IPS-NIHi11 (cell line): Measurements from ENCODE around the gene ADAMTS20.

Experiments
- DNase-seq: peaks from one replicate; pipeline ENCODE4 v3.0.0; 2012; ENCODE audit warnings: mixed read lengths, low spot score

ADAMTS20 gene

GRCh38 chr12:43493261-43493797 is 58.7 kb downstream of the ADAMTS20 start:
- DNase-seq, result no peak

- no peak for DNase-seq
Measured at GRCh38 chr12:43482311-43483085, 69.5 kb downstream of the ADAMTS20 start.

- no peak for DNase-seq
Measured at GRCh38 chr12:43480591-43480990, 71.4 kb downstream of the ADAMTS20 start.

GRCh38 chr12:43462741-43463140 is 89.3 kb downstream of the ADAMTS20 start:
- no peak for DNase-seq

GRCh38 chr12:43462080-43462479 is 89.9 kb downstream of the ADAMTS20 start:
- no peak for DNase-seq

GRCh38 chr12:43459285-43459684 is 92.7 kb downstream of the ADAMTS20 start:
- no peak for DNase-seq

GRCh38 chr12:43453761-43454160 is 98.2 kb downstream of the ADAMTS20 start:
- DNase-seq, result no peak

- DNase-seq, result peak; percentile 33
Measured at GRCh38 chr12:43444940-43445564, 107.0 kb downstream of the ADAMTS20 start.

- DNase-seq, result no peak
Measured at GRCh38 chr12:43436597-43436996, 115.4 kb downstream of the ADAMTS20 start.

GRCh38 chr12:43434614-43435013 is 117.4 kb downstream of the ADAMTS20 start:
- no peak for DNase-seq

GRCh38 chr12:43428088-43428600 is 123.9 kb downstream of the ADAMTS20 start:
- DNase-seq, result no peak

- DNase-seq, result no peak
Measured at GRCh38 chr12:43425361-43425760, 126.6 kb downstream of the ADAMTS20 start.

- DNase-seq, result no peak
Measured at GRCh38 chr12:43416981-43417380, 135.0 kb downstream of the ADAMTS20 start.

GRCh38 chr12:43407816-43408645 is 144.0 kb downstream of the ADAMTS20 start:
- no peak for DNase-seq

GRCh38 chr12:43406801-43407200 is 145.2 kb downstream of the ADAMTS20 start:
- DNase-seq, result no peak

- DNase-seq, result no peak
Measured at GRCh38 chr12:43402436-43402835, 149.6 kb downstream of the ADAMTS20 start.

- DNase-seq, result no peak
Measured at GRCh38 chr12:43401096-43401495, 150.9 kb downstream of the ADAMTS20 start.

- no peak for DNase-seq
Measured at GRCh38 chr12:43396671-43397070, 155.3 kb downstream of the ADAMTS20 start.

- DNase-seq, result no peak
Measured at GRCh38 chr12:43392116-43392515, 159.9 kb downstream of the ADAMTS20 start.

GRCh38 chr12:43381879-43382278 is 170.1 kb downstream of the ADAMTS20 start:
- DNase-seq, result no peak

- no peak for DNase-seq
Measured at GRCh38 chr12:43378448-43378847, 173.6 kb downstream of the ADAMTS20 start.

GRCh38 chr12:43370263-43370662 is 181.7 kb downstream of the ADAMTS20 start:
- DNase-seq, result no peak
